LNCAP (cell line): ENCODE data around the gene RIMS4.

Source experiments
- CTCF ChIP-seq: fragments of 450-650 bp; IDR thresholded peaks from 2 replicates; pipeline ENCODE4 v1.5.1; 2017; ENCODE audit warnings: mild to moderate bottlenecking

Gene RIMS4

DNA sequence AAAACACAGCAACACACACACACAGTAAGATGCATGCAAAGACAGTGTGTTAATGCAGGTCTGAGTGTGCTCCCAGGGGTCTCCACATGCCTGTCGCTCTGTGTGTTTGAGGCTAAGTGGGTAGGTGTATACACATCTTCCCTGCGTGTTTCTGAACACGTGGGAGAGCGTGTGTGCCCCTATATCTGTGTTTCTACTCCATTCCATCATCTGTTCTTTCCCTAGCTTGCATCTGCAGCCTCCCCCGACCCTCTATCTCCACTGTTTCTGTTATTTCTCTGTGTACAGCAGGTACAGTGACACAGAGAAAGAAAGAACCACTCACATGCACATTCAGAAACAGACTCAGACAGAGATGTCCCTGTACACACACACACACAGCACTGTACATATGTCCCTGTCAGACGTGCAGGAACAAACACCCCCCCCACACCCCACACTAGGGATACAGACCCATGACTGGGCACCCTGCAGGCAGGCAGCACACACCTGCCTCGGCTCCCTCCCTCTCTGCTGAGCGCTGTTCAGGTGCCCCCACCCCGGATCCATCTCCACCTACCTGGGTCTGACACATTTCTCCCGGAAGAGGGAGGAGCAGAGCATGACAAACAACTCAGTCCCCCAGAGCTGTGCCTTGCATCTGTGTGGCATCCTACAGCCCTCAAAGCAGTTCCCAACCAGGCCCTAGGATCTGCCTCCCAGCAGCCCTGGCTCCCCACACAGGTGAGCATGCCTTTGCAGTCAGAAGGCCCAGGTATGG is 37.1 kb downstream of the RIMS4 start:
- no peak for TF ChIP-seq CTCF

- TF ChIP-seq CTCF: no peak
These were observed 37.7 kb downstream of the RIMS4 start for GRCh38 chr20:44772636-44773035.

DNA sequence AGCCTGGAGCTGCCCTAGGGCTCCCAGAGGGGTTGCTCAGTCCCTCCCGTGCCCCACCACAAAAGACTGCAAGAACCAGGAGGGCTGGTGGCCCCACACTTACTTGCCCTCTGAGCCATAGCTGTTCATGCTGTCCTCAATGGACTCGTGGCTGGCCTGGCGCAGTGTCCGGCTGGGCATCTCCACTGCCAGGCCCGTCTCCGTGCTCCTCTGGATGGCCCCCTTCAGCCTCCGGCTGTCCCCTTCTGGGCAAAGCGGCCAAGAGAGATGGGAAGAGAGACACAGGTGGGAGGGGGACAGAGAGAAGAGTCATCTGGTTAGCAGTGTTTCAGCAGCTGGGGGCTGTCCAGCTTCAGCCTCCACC is 39.2 kb downstream of the RIMS4 start:
- TF ChIP-seq CTCF: no peak

DNA sequence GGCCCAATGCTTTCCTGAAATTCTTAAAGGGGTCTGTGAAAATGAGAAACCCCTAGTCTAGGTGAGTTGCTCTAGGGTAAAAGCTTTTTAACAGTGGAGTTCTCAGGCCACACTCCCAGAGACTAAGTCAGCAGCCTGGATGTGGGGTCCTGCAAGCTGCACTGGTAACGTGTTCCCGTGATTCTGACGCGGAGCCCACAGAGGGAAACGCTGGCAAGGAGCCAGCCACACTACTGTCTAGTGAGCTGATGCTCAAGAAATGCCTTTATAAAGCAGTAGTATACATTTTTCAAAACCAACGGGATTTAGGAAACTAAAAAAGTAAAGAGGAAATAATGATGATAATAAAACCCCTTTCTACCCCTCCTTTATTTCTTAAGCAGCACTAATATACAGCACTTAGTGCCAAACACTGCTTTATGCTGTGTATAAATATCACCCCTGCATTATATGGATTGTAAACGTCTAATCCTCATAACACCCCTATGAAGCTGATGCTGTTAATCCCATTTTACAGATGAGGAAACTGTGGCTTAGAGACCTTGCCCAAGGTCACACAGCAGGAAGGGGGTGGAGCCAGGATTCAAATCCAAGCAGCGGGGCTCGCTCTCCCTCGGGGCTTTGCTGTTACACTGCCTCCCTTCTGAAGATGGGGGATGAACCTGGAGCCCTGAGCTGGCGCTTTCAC is 39.7 kb downstream of the RIMS4 start:
- TF ChIP-seq CTCF: no peak

DNA sequence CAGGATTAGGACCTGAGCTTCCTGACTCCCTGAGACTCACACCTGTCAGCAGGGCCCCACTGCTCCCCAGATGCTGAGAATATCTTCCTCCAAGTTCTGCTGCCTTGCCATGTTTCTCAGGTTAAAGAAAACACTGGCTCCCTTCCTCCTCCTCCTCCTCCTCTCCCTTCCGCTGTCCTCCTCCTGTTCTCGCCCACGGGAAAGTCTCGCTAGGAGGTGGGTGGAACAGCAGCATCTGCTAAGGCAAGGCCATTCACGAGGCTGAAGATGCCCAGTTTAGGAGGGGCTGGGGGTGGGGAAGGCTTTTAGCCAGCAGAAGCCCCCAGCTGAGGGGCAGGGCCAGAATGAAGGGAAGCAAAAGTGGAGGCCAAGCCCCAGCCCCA is 40.9 kb downstream of the RIMS4 start:
- TF ChIP-seq CTCF: no peak

DNA sequence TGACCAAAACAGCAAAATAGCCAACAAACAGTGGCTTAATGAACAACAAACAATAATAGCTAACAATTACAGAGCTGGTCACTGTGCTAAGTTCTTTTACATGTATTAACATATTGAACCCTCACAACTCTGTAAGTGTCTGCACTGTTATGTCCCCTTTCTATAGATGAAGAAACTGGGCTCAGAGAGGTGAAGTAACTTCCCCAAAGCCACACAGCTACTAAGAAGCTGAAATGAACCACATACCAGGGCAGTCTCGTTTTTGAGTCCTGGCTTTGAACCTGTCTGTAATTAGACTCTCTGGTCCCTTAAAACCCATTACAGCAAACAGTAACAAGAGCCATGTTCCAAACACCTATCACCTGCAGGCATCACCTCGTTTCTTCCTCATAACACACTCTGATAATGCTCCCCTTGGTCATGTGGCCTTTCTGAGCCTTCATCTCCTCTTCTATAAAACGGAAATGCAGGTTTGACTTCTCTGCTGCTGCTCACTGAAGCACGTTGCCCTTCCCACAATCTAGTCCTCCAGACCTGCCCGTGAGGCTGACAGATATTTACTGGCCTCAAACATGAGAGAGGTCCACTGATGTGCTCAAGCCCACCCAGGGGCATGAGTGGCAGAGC is 41.4 kb downstream of the RIMS4 start:
- no peak for TF ChIP-seq CTCF

- no peak for TF ChIP-seq CTCF
These were observed 42.1 kb downstream of the RIMS4 start for GRCh38 chr20:44768256-44768655.
